Activated T-cell treated with anti-CD3 and anti-CD28 coated beads for 24 hours (primary cell): ENCODE measurements around the gene XPO5.
"Not testable (repeated sequence)": the region's sequence is repeated elsewhere in the genome, so short reads cannot be mapped to it uniquely, and the experiment has no call there.

Experiments used
- DNase-seq: peaks from one replicate; pipeline ENCODE4 v3.0.0-alpha.2; 2020; ENCODE audit warnings: low read depth

The XPO5 gene

DNA sequence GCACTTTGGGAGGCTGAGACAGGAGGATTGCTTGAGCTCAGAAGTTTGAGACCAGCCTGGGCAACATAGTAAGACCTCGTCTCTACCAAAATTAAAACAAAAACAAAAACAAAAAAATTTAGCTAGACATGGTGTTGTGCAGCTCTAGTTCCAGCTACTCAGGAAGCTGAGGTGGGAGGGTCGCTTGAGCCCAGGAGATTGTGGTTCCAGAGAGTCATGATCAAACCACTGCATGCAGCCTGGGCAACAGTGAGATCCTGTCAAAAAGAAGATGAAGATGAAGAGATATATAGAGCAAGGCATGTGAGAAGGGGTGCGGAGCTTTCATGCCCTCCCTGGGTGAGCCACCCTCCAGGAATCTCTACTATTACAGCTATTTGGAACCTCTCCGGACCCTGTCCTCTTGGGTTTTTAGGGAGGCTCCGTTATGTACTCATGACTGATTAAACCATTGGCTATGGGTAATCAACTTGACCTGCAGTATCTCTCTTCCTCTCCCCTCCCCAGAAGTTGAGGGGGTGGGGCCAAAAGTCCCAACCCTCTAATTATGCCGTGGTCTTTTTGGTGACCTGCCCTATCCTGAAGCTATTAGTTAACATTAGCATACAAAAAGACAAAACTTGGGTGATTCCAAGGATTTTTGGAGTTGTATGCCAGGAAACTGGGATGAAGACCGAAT is 9.2 kb upstream of the XPO5 start:
- DNase-seq: no peak

- DNase-seq: no peak
Observed at GRCh38 chr6:43582911-43583310, 7.1 kb upstream of the XPO5 start.

DNA sequence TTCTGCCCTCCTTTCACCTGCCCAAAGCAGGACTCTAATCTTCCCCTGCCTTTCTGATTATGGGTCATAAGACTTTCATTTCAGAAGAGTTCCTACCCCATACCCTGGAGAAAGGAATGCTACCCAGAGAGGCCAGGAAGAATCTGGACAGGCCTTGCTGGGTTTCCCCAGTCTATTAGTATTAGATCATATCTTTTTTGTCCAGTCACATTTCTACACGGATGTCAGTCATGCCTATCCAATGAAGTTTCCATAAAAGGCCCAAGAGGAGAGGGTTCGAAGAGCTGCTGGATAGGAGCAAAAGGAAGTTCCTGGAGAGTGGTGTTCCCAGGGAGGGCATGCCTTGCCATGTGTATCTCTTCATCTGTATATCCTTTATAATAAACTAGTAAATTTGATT is 3.3 kb upstream of the XPO5 start:
- no peak for DNase-seq

GRCh38 chr6:43578748-43579147 is 2.9 kb upstream of the XPO5 start:
- no peak for DNase-seq

DNA sequence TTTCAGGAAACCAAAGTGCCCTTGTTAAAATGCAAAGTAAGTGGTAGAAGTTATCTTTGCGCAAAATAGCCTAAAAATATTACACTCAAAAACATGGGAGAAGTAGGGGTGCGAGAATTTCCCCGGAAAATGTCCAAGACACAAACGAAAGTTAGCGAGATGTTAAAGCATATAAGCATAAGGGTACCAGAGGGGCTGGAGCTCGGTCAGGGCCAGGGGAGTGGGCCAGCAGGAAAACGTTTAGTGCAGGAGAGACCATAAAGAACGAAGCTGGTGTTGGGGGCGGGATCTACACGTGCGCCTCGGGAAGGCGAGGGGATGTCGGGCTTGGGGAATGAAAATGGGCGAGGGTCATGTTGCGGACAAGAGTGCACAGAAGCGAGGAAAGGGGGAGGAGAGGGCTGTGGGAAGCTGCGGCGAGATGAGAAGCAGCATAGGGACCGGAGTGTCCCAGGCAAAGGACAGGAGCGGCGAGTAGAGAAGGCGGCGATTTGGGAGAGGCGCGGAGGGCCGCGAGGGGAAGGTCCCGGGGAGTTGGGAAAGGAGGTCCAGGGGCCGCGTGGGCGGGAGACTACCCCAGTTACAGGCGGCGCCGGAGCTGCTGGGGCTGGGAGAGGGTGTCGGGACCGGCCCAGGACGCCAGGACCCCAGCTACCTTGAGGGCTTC is 600 bp downstream of the XPO5 start:
- DNase-seq: no peak

DNA sequence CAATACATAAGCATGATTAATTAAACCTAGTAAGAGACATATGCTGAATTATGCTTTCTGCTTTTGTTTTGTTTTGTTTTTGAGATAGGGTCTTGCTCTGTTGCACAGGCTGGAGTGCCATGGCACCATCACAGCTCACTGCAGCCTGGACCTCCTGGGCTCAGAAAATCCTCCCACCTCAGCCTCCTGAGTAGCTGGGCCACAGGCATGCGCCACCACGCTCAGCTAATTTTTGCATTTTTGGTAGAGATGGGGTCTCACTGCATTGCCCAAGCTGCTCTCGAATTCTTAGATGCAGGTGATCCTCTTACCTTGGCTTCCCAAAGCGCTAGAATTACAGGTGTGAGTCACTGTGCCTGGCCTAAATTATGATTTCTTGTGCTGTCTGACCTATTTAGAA is 3.8 kb downstream of the XPO5 start:
- no peak for DNase-seq

- DNase-seq: no peak
Observed at GRCh38 chr6:43570876-43571441, 4.9 kb downstream of the XPO5 start.

GRCh38 chr6:43559328-43559727 is 16.5 kb downstream of the XPO5 start:
- DNase-seq: no peak

DNA sequence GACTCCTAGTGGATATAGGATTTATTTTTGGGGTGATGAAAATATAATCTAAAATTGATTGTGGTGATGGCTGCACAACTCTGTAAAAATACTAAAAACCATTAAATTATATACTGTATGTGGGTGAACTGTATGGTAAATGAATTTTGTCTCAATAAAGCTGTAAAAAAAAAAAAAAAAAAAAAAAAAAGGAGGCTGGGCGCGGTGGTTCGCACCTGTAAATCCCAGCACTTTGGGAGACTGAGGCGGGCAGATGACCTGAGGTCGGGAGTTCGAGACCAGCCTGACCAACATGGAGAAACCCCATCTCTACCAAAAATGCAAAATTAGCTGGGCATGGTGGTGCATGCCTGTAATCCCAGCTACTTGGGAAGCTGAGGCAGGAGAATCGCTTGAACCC is 18.2 kb downstream of the XPO5 start:
- DNase-seq: not testable (repeated sequence)

DNA sequence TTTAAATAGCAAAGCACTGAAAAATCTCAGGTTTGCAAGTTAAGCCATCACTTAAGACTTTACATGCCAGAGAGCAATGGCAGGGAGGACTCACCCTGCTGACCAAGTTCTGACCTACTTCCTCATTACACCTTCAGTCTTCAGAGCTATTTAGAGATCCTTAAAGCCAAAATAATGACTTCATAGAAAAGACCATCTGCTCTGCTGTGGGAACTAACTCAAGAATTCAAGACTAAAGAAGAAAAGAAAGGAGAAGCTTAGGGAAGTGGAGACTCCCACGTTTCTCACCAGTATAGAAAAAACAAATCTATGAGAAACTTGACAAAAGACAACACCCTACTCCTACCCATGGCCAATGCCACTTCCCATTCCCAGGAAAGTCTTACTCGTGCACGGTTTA is 28.6 kb downstream of the XPO5 start:
- DNase-seq: no peak

- DNase-seq: no peak
Observed at GRCh38 chr6:43544461-43544860, 31.4 kb downstream of the XPO5 start.

GRCh38 chr6:43541774-43542471 is 33.9 kb downstream of the XPO5 start:
- DNase-seq: no peak

DNA sequence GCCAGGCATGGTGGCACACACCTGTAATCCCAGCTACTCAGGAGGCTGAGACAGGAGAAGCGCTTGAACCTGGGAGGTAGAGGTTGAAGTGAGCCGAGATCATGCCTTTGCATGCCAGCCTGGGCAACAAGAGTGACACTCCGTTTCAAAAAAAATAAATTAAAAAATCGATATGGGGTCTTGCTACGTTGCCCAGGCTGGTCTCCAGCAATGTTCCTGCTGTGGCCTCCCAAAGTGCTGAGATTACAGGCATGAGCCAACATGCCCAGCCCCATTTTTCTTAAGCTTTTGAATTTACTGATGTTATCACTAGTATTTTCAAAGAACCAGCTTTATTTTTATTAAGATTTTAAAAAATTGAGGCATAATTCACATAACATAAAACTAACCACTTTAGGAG is 35.3 kb downstream of the XPO5 start:
- no peak for DNase-seq

- not testable (repeated sequence) for DNase-seq
Observed at GRCh38 chr6:43539409-43539808, 36.4 kb downstream of the XPO5 start.

GRCh38 chr6:43538986-43539385 is 36.9 kb downstream of the XPO5 start:
- not testable (repeated sequence) for DNase-seq

DNA sequence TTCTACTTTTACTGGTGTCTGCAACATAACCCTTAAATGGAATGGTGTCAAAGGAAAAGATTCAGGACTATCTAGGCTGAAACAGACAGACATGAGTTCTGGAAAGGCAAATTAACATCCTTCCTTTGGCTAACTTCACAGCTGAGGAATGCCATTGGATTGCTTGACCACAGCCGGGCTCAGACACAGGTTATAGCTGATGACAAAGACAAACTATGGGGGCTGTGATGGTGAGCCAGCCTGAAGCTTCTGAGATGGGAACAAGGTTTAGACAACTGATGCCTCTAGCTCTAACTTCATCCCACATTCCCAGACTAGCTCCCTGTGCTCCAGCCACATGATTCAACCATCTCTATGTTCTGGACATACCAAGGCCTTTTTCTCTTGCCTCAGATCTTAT is 43.6 kb downstream of the XPO5 start:
- no peak for DNase-seq

DNA sequence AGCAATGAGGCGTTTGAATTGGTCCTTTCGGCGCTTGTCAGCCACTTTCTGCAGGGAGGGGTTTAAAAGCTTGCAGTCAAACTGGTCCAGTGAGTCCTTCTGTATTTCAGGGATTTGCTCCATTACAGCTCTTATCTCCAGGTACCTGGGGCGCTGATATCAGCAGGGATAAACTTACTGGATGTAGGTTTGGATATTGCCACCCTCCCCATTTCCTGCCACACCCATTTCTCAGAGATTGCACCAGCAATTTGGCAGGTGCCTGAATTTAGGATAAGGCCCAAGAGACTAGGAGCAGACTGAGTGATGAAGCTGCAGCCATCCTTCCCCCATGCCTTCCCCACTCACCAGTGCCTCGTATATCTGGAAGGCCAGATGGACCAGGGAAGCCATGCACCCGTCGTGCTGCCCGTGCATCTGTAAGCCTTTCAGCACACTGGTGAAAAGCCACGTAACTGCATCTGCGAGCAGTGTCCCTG is 51.3 kb downstream of the XPO5 start:
- DNase-seq: no peak

DNA sequence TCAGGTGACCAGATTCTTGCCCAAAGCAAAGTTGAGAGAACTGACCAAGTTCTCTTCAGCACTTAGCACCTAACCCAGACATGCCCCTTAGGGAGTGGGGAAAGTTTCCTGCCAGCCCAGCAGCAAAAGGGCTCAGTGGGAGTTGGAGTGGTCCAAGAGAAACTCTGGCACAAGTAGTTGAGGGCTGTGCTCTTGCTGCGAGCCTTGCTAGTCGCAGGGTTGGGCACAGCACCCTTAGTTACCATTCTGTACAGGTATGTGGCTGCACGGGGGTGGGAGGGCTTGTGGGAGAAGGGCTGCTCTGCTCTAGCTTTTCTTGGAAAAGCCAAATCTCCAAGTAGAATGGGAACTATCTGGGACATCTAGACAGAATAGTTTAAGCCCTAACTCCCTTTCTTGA is 52.6 kb downstream of the XPO5 start:
- DNase-seq: no peak

- DNase-seq: no peak
Observed at GRCh38 chr6:43522547-43523261, 53.1 kb downstream of the XPO5 start.

GRCh38 chr6:43521836-43522235 is 54.0 kb downstream of the XPO5 start:
- DNase-seq: no peak

DNA sequence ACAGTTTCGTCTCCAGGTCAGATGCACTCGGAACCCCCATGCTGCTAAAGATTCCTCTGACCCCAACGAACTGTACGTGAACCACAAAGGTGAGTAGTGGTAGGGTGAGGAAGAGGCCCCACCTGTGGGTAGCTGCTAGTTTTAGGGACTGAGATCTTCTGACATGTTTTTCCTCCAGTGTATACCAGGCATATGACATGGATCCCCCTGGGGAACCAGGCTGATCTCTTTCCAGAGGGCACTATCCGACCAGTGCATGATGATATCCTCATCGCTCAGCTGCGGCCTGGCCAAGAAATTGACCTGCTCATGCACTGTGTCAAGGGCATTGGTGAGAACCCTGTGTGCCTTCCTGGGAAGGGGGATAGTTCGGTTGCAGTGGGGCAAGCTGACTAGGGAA is 55.7 kb downstream of the XPO5 start:
- DNase-seq: no peak
